Measurements from ENCODE around the gene CYFIP1.

The CYFIP1 gene

DNA sequence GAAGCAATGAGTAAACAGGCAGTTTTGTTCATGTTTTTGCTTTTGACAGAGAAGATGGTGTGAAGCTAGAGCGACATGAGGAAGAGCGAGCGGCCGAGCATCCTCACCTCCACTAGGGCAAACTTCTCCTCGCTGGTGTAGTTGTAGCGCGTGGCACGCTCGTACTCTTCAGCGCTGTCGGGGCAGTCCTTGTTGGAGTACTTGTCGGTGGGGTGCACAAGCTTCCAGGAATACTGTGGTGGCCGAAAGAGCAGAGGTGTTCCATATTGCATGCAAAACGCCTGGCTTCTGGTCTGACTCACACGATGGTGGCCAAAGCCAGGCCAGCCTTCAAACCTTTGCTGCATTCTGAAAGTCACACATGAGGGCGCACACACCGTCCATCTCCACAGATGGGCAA, 54.3 kb downstream of the CYFIP1 start (continued):
- TF ChIP-seq ZNF2 (tag by site-specific recombination; IDR thresholded peaks at IDR 0.05) (no peak), ZBTB49 (tag by site-specific recombination; IDR thresholded peaks at IDR 0.05; ENCODE audit: low read depth) (no peak), ZNF639 (tag by site-specific recombination; IDR thresholded peaks at IDR 0.05) (no peak), ZNF544 (tag by site-specific recombination; IDR thresholded peaks at IDR 0.05) (no peak)

DNA sequence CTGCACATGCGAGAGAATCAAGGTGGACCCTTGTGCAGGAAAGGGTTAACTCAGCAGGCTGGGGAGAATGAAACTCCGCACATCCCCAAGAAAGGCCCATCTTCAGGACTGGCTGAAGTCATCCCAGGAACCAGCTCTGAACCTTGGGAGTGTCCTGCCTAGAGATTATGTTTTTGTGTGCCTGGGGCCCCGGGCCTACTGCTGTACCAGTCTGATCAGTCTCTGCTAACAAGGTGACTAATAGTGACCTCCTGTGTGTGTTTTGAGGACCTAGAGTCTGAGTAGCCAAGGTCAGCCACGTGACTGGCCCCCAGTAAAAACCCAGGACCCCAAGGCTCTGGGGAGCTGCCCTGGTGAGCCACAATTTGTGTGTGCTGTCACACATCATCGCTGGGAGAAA, 58.2 kb downstream of the CYFIP1 start:
- H3K4me1 ChIP-seq (ENCODE audit: control insufficient read depth, insufficient read depth, low read length) = no peaks in the 10 kb centered on the region
- TF ChIP-seq ZNF10 (tag by site-specific recombination; IDR thresholded peaks at IDR 0.05) (no peak), GFI1B (tag by site-specific recombination; IDR thresholded peaks at IDR 0.05) (no peak), ZNF677 (tag by site-specific recombination; IDR thresholded peaks at IDR 0.05) (no peak), ZNF311 (tag by site-specific recombination; IDR thresholded peaks at IDR 0.05; ENCODE audit: borderline replicate concordance) (no peak), HOXD13 (CRISPR knock-in tag; IDR thresholded peaks at IDR 0.05; ENCODE audit: borderline replicate concordance) (no peak), ZNF174 (tag by site-specific recombination; IDR thresholded peaks at IDR 0.05) (no peak)
- TF ChIP-seq, protein P1, sequence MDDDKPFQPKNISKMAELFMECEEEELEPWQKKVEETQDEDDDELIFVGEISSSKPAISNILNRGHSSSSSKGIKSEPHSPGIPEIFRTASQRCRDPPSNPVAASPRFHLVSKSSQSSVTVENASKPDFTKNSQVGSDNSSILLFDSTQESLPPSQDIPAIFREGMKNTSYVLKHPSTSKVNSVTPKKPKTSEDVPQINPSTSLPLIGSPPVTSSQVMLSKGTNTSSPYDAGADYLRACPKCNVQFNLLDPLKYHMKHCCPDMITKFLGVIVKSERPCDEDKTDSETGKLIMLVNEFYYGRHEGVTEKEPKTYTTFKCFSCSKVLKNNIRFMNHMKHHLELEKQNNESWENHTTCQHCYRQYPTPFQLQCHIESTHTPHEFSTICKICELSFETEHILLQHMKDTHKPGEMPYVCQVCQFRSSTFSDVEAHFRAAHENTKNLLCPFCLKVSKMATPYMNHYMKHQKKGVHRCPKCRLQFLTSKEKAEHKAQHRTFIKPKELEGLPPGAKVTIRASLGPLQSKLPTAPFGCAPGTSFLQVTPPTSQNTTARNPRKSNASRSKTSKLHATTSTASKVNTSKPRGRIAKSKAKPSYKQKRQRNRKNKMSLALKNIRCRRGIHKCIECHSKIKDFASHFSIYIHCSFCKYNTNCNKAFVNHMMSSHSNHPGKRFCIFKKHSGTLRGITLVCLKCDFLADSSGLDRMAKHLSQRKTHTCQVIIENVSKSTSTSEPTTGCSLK (tag by site-specific recombination; IDR thresholded peaks at IDR 0.05) = no peak
- TF ChIP-seq, protein P2, sequence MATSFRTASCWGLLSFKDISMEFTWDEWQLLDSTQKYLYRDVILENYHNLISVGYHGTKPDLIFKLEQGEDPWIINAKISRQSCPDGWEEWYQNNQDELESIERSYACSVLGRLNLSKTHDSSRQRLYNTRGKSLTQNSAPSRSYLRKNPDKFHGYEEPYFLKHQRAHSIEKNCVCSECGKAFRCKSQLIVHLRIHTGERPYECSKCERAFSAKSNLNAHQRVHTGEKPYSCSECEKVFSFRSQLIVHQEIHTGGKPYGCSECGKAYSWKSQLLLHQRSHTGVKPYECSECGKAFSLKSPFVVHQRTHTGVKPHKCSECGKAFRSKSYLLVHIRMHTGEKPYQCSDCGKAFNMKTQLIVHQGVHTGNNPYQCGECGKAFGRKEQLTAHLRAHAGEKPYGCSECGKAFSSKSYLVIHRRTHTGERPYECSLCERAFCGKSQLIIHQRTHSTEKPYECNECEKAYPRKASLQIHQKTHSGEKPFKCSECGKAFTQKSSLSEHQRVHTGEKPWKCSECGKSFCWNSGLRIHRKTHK (tag by site-specific recombination; IDR thresholded peaks at IDR 0.05) = no peak
- POLR2A ChIA-PET = no interaction called here
- H3K9me3 ChIP-seq (ENCODE audit: control insufficient read depth, insufficient read depth, low read depth, low read length) = no peaks in the 10 kb centered on the region
- H3K4me3 ChIP-seq (ENCODE audit: low read depth, low read length) = no peak overlapping the region
- H3K27ac ChIP-seq (ENCODE audit: extremely low read depth, low read depth, low read length) = no peak overlapping the region
- H3K36me3 ChIP-seq (ENCODE audit: control insufficient read depth in 2 of 2, insufficient read depth in 1 of 2, low read length in 2 of 2) = peaks cover 0 to 32% of the 10 kb centered on the region in 2 experiments; a peak in 2 of 3 replicates
- CTCF ChIA-PET = no interaction called here

DNA sequence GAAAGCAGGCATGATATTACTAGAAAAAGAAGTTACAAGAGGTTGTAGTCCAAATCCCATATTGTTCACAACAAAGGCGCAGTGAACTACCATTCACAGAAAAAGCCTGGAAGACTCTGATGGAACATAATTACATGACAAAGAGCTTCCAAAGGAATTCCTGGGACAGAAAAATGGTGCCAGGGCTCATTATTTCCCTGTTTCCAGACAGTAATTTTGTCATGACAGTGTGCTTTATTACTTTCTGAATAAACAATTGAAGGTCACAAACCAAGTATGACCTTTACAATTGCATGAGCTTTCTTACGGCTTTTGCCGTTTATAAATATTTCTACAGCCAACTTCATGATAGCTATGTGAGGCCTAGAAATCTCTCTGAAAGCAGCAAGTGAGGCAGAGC, 61.0 kb downstream of the CYFIP1 start:
- Histone ChIP-seq H3K4me3 (ENCODE audit: low read depth, low read length) (no peak overlapping the region), H3K36me3 (ENCODE audit: control insufficient read depth in 2 of 2, insufficient read depth in 1 of 2, low read length in 2 of 2) (peaks cover 0 to 23% of the 10 kb centered on the region in 2 experiments; a peak in 2 of 3 replicates), H3K9me3 (ENCODE audit: control insufficient read depth, insufficient read depth, low read depth, low read length) (no peaks in the 10 kb centered on the region), H3K4me1 (ENCODE audit: control insufficient read depth, insufficient read depth, low read length) (no peaks in the 10 kb centered on the region), H3K27ac (ENCODE audit: extremely low read depth, low read depth, low read length) (no peak overlapping the region)
- ChIA-PET POLR2A (no interaction called here), CTCF (no interaction called here)
- no peak for TF ChIP-seq PRDM4 (tag by site-specific recombination; IDR thresholded peaks at IDR 0.05)
- no peak for TF ChIP-seq ZNF514 (tag by site-specific recombination; IDR thresholded peaks at IDR 0.05)
- TF ChIP-seq ZBTB6 (tag by site-specific recombination; IDR thresholded peaks at IDR 0.05) = no peak
- no peak for TF ChIP-seq ZNF600 (tag by site-specific recombination; IDR thresholded peaks at IDR 0.05)
- no peak for TF ChIP-seq OSR2 (tag by site-specific recombination; IDR thresholded peaks at IDR 0.05)
- no peak for TF ChIP-seq ZNF843 (tag by site-specific recombination; IDR thresholded peaks at IDR 0.05)
- TF ChIP-seq ZBTB44 (tag by site-specific recombination; IDR thresholded peaks at IDR 0.05) = no peak
- no peak for TF ChIP-seq ZSCAN16 (tag by site-specific recombination; IDR thresholded peaks at IDR 0.05)

Data from HEK293 (cell line).